Measurements from ENCODE around the gene SYT13. TPM values are rescaled to one million over a fixed set of nuclear protein-coding genes. Genes with fewer than 3 reads are reported as not detected.

The SYT13 gene
- total RNA-seq, 1 experiment from 2014 or later: 4.3 TPM

DNA sequence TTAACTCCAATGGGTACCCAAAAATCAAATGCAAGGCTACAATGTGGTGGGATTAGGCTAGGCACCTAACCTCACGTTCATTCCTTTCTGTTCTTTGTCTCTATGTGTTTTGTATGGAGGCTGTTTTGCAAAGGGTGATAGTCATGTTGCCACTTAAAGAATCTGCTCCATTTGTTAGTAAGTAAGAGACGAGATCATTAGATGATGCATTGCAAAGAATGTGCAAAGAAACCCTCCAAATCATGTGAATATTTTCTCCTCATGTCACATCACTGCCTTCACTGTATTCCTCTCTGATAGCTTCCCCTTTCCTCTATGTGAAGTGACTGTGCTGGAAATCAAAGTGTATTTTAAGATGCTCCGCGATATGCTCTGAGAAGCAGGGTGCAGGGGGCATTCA, 11.9 kb downstream of the SYT13 start:
- no peaks in the 10 kb centered on the region for H3K36me3 Mint-ChIP-seq (ENCODE audit: insufficient read depth in 1 of 3, low read depth in 3 of 3)
- H3K27ac Mint-ChIP-seq: no peak overlapping the region

More for the DNA sequence above, 11.9 kb downstream of the SYT13 start:
- Histone ChIP-seq H4K5ac (ENCODE audit: insufficient read length, low read depth, low read length) (no peak overlapping the region), H3K79me1 (ENCODE audit: insufficient read depth, low read depth, low read length, poor library complexity, severe bottlenecking) (no peaks in the 10 kb centered on the region), H3K4me2 (ENCODE audit: insufficient read depth, insufficient read length, low read length) (no peak overlapping the region), H2BK12ac (ENCODE audit: insufficient read length, low read depth, low read length) (no peak overlapping the region), H4K8ac (replicated peaks; ENCODE audit: insufficient read length, low read depth, low read length) (no peak overlapping the region), H3K9ac (ENCODE audit: extremely low read depth, insufficient read length, low read length) (no peak overlapping the region), H3K14ac (ENCODE audit: insufficient read depth, low read length) (no peak overlapping the region), H2BK120ac (ENCODE audit: low read depth, low read length, poor library complexity, severe bottlenecking) (no peak overlapping the region), H3K4me1 (ENCODE audit: insufficient read depth, low read length) (no peaks in the 10 kb centered on the region; the same call in 1 of the 2 replicates), H2BK20ac (ENCODE audit: low read depth, low read length, poor library complexity, severe bottlenecking) (no peak overlapping the region), H3K27ac (ENCODE audit: insufficient read length, low read depth, low read length) (no peak overlapping the region), H3T11ph (ENCODE audit: low read length) (no peak overlapping the region), H3K27me3 (ENCODE audit: insufficient read depth, low read length) (no peaks in the 10 kb centered on the region), H3K23ac (ENCODE audit: insufficient read length, low read depth, low read length) (no peak overlapping the region), H4K91ac (ENCODE audit: insufficient read length, low read depth, low read length) (no peak overlapping the region), H2BK15ac (ENCODE audit: low read depth, low read length) (no peak overlapping the region), H3K18ac (ENCODE audit: insufficient read length, low read depth, low read length) (no peak overlapping the region), H3K23me2 (ENCODE audit: insufficient read length, low read depth, low read length, poor library complexity, severe bottlenecking) (no peaks in the 10 kb centered on the region), H3K56ac (ENCODE audit: insufficient read length, low read depth, low read length) (no peak overlapping the region), H3K9me3 (ENCODE audit: control insufficient read depth, low read depth, low read length) (no peaks in the 10 kb centered on the region), H3K79me2 (ENCODE audit: insufficient read depth, low read length) (no peaks in the 10 kb centered on the region), H4K20me1 (ENCODE audit: control insufficient read depth, insufficient read depth, insufficient read length) (no peaks in the 10 kb centered on the region), H2BK5ac (ENCODE audit: insufficient read length, low read length) (no peak overlapping the region), H3K4ac (ENCODE audit: low read depth, low read length) (no peak overlapping the region), H2AK5ac (ENCODE audit: insufficient read length, low read length) (no peak overlapping the region), H2AFZ (ENCODE audit: low read length) (no peak overlapping the region)
- WGBS (ENCODE audit: extremely low coverage, insufficient read length, low lambda C conversion rate): no CpG with 5 or more reads among the region's 4 CpGs
- peaks cover 18% of the 10 kb centered on the region for H3K27me3 Mint-ChIP-seq (ENCODE audit: low read depth)
- TF ChIP-seq, protein P1, sequence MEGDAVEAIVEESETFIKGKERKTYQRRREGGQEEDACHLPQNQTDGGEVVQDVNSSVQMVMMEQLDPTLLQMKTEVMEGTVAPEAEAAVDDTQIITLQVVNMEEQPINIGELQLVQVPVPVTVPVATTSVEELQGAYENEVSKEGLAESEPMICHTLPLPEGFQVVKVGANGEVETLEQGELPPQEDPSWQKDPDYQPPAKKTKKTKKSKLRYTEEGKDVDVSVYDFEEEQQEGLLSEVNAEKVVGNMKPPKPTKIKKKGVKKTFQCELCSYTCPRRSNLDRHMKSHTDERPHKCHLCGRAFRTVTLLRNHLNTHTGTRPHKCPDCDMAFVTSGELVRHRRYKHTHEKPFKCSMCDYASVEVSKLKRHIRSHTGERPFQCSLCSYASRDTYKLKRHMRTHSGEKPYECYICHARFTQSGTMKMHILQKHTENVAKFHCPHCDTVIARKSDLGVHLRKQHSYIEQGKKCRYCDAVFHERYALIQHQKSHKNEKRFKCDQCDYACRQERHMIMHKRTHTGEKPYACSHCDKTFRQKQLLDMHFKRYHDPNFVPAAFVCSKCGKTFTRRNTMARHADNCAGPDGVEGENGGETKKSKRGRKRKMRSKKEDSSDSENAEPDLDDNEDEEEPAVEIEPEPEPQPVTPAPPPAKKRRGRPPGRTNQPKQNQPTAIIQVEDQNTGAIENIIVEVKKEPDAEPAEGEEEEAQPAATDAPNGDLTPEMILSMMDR (conservative IDR thresholded peaks at IDR 0.05): no peak
- H3K9me3 Mint-ChIP-seq: no peaks in the 10 kb centered on the region; a peak in 2 of 5 replicates
- peaks cover 0 to 4% of the 10 kb centered on the region in 2 experiments; a peak in 2 of 4 replicates for H3K4me1 Mint-ChIP-seq
- DNase-seq: no peak
- no peak overlapping the region for H3K4me3 Mint-ChIP-seq
